Endothelial cell of umbilical vein (primary cell): ENCODE data around the gene RGS17.

ENCODE experiments used
- CTCF ChIP-seq, 2 donors: IDR thresholded peaks; 1 replicate in 1 of 2; 2 replicates in 1 of 2; pipeline ENCODE4 v1.5.1; 2011; ENCODE audit warnings: low read length in 2 of 2, mild to moderate bottlenecking in 2 of 2, moderate library complexity in 2 of 2, control low read depth in 1 of 2, inconsistent platforms in 1 of 2, low read depth in 1 of 2; ENCODE audit not compliant: insufficient read depth in 1 of 2; ENCODE audit errors: extremely low read depth in 1 of 2
- EZH2 ChIP-seq: IDR thresholded peaks from 2 replicates; pipeline ENCODE4 v1.6.1; 2012; ENCODE audit warnings: borderline replicate concordance, low read depth, mild to moderate bottlenecking, moderate library complexity, low read length, inconsistent platforms; ENCODE audit not compliant: severe bottlenecking
- FOS ChIP-seq: IDR thresholded peaks from 2 replicates; pipeline ENCODE4 v1.6.1; 2011; ENCODE audit warnings: mild to moderate bottlenecking, low read length, moderate library complexity, borderline replicate concordance; ENCODE audit not compliant: insufficient read depth
- GATA2 ChIP-seq: IDR thresholded peaks from 2 replicates; pipeline ENCODE4 v1.7.0; 2011; ENCODE audit warnings: low read depth, mild to moderate bottlenecking, moderate library complexity, mixed read lengths, low read length; ENCODE audit not compliant: insufficient read length, insufficient read depth
- JUN ChIP-seq: IDR thresholded peaks from 2 replicates; pipeline ENCODE4 v1.6.1; 2011; ENCODE audit warnings: borderline replicate concordance, low read depth; ENCODE audit not compliant: insufficient read length, insufficient read depth
- MAX ChIP-seq: IDR thresholded peaks from 2 replicates; pipeline ENCODE4 v1.6.1; 2011; ENCODE audit not compliant: insufficient read depth, insufficient read length
- MYC ChIP-seq: IDR thresholded peaks from one replicate; pipeline ENCODE4 v1.6.1; 2011; ENCODE audit warnings: mild to moderate bottlenecking, low read depth, low read length
- POLR2A ChIP-seq: IDR thresholded peaks from 2 replicates; pipeline ENCODE4 v1.6.1; 2012; ENCODE audit warnings: low read depth, mild to moderate bottlenecking, control low read depth, low read length
- POLR2AphosphoS5 ChIP-seq: IDR thresholded peaks from 2 replicates; pipeline ENCODE4 v1.6.1; 2012; ENCODE audit warnings: low read depth, mild to moderate bottlenecking, control low read depth, low read length, moderate library complexity; ENCODE audit not compliant: insufficient read depth

GRCh38 chr6:152986978-152987377, 144.1 kb downstream of the RGS17 start:
- TF ChIP-seq CTCF (IDR thresholded peaks at IDR 0.05; ENCODE audit: extremely low read depth in 1 of 2, insufficient read depth in 1 of 2, low read depth in 1 of 2, low read length in 2 of 2) (no peak), POLR2AphosphoS5 (no peak), MYC (no peak), EZH2 (no peak), MAX (no peak), JUN (no peak), POLR2A (no peak), GATA2 (no peak), FOS (no peak)
